Mesenteric fat pad (tissue), 1 donor: ENCODE data around the gene CYB5RL. TPM values are rescaled to one million over a fixed set of nuclear protein-coding genes. Genes with fewer than 3 reads are reported as not detected.
"Not testable (repeated sequence)": the region's sequence is repeated elsewhere in the genome, so short reads cannot be mapped to it uniquely, and the experiment has no call there.

ENCODE experiments used
- DNase-seq: peaks from one replicate; pipeline ENCODE4 v3.0.0-alpha.2; 2020; ENCODE audit warnings: low spot score
- total RNA-seq: library from RNA; stranded (reverse); fragmentation: NEBNext Ultra II Directional; extraction: Animal tissue kit (Norgen Biotek cat#: 25700); gene quantifications from one replicate; pipeline ENCODE4 v1.2.1, GENCODE V29; 2021
- donor health status: DM: yes; HTN: yes; CAD: no.

The CYB5RL gene
- total RNA-seq, 1 donor from 2014 or later = 5.2 TPM

GRCh38 chr1:54225986-54226559 is 26.2 kb upstream of the CYB5RL start:
- no peak for DNase-seq

DNA sequence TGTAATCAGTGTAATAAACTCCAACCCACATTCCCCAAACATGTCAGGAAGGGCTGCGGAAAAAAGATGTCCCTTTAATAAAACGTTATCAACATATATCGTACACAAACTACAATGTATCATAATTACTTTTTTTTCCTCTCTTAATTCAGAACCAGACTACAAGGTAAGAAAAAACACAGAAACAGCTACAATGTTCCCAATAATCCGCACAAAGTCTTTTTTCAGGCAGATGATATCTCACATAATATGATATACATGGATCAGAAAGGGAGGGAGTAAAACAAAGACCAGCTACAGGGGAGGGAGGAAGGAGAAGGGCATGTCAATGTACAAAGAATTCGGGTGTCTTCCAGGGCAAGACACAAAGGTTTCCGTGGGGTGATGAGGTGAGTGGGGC is 25.5 kb upstream of the CYB5RL start:
- no peak for DNase-seq

- no peak for DNase-seq
Observed at GRCh38 chr1:54224233-54224632, 24.4 kb upstream of the CYB5RL start.

- no peak for DNase-seq
Observed at GRCh38 chr1:54223441-54224202, 23.8 kb upstream of the CYB5RL start.

- DNase-seq = no peak
Observed at GRCh38 chr1:54222711-54223110, 22.9 kb upstream of the CYB5RL start.

GRCh38 chr1:54221867-54222484 is 22.1 kb upstream of the CYB5RL start:
- DNase-seq = no peak

DNA sequence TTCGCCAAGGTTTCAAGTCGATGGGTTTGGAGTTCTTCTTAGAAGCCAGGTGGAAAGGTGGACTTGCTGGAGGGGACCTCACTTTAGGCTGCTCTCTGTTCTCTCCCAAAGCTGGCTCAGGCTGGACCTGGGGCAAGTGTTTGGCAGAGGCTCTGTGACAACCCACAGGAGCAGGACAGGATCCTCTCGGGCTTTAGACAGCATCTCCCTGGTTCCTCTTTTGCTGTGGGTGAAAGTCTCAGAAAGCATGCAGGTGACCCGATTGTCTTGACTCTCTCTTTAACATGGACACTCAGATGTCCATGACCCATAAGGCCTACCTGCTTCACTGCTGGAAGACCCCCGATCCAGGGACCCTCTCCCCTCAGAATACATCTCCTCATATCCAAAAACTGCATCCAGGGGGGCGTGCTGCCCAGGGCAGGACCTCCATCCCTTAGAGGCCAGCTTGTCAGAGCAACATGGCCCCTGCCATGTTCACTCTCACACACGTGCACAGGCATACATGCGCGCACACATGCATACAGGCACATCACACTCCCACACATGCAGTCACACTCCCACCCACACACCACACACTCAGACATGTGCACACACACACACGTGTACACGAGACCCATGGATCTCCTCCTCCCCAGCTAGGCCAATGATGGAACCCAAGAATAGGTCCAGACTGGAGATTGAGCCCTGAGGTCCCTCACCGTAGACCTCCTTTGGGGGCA is 21.4 kb upstream of the CYB5RL start:
- DNase-seq = no peak

DNA sequence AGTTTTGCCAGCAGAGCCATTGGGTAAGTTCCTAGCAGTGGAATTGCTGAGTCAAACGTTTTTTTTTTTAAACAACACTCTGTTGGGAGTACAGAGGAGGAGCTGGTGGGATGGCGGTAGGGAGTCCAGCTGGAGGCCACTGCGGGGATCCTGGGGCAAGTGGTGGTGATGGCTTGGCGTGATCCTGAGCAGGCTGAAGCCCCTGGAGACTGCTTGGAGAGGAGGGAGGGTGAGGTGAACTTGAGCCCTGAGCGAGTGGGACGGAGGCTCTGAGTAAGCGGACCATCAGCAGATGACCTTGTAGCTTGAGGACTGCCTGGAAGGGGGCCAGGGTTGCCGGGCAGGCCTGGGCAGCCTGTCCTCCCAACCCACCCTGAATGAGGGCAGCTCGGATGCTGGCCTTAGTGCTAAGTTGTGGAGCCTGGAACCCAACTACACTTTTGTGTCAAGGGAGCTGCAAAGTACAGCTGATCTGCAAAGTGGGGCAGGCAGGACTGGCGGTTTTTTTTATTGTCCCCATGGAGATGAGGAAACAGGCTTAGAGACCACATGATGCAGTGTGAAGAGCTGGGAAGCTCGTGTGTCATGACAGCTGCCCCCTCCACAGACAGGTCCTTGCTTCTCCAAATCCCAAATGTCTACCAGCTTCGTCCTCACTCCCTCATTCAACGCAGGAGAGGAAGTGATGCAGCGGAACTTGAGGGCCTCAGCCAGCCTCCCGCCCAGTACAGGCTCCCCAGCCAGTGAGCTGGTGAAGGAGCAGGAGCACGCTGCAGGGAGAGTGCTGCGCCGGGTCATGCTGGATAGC is 20.4 kb upstream of the CYB5RL start:
- no peak for DNase-seq

DNA sequence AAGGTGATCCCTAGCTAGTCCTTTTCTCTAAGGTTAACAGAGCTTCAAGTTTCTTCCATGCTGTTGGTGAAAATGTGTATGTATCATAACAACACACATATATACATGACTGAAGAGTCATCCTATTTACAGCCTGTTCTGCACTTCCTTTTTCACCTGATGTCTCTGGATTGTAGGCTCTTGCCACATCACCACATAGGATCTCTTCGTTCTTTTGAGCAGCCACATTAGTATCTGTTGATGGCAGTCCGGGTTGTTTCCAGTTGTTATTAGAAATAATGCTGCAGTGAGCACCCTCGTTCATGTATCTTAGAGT is 19.8 kb upstream of the CYB5RL start:
- DNase-seq = no peak

DNA sequence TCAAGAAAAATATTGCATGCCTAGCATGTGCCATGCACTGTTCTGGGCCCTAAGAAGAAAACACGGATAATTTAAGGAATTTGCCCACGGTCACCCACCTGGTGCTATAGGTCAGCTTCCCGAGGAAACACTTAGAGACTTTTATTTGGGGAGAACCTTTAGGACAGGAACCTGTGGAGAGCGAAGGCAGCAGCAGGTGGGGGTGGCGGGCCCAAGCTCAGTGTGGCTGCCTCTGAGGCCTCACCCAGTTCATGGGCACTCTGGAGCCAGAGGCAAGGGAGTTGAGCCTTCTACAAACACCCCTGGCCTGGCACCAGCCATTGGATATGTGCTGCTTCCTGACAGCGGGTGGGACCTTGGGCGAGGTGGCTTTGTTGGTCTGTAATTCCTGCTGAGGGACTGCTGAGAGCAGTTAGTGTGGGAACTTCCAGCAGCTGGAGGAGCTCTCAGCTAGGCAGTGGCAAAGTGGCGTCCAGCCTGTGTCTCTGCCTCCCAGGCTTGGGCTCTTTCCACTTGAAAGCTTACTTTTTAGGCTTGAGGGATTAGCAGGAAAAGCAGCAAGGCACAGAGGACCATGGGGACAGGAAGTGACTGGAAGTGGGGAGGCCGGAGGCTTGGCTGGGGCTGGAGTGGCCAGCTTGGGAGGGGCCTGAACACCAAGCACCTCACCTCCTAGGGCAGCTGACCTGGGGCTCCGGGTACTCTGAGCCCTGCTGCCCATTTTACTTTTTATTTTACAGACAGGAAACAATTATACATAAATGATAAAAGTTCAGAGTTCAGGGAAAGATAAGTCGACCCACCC is 19.3 kb upstream of the CYB5RL start:
- no peak for DNase-seq

DNA sequence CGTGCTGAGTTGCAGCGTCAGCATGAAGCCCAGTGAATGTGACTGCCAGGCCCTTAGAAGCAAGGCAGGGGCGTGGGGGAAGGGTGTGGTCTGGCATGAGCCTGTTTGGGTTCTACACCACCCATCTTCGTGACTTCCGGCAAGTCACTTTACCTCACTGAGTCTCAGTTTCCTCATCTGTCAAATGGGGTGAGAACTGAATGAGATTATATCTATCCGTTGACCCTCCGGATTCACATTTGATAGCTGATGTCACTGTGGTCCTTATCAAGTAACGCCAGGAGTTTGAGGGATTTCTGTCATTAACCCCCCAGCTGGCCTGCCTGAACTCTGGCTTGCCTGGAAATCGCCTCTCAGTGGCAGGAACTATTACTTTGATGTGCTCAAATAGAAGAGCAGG is 15.7 kb upstream of the CYB5RL start:
- no peak for DNase-seq

DNA sequence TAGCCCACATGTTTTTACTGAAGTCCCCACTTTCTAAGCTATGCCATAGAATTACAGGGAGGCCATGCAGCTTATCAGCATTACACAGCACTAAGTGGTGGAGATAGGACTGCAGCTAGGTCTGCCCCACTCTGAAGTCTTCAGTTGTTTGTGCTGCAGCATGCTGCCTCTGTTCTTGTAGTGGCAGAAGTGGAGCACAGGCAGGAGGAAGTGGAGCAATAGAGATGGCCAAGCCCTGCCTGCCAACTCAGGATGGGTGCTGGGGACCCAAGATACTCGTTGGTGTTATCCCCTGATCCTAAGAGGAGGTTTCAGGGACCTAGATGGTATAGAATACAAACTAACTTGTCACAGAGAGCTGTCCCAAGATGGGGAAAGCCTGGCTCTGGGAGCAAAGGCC is 13.0 kb upstream of the CYB5RL start:
- DNase-seq = no peak

- DNase-seq = not testable (repeated sequence)
Observed at GRCh38 chr1:54207896-54208295, 8.1 kb upstream of the CYB5RL start.

DNA sequence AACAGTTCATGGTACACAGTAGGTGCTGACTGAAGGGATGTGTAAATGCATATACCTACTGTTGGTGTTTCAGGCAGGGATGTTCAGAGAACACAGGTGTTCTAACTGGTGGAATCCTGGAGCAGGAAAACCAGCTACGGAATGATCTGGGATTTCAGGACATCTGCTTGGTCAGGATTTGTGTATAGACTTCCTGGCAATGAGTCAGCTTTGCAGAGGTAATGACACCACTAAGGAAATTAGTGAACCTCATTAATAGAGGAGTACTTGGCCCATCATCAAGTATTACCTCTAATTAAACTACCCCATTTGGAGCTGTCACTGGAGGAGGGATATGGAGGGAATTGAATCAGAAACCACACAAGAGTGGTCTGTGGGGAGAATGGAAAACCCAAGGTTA is 7.5 kb upstream of the CYB5RL start:
- DNase-seq = no peak

DNA sequence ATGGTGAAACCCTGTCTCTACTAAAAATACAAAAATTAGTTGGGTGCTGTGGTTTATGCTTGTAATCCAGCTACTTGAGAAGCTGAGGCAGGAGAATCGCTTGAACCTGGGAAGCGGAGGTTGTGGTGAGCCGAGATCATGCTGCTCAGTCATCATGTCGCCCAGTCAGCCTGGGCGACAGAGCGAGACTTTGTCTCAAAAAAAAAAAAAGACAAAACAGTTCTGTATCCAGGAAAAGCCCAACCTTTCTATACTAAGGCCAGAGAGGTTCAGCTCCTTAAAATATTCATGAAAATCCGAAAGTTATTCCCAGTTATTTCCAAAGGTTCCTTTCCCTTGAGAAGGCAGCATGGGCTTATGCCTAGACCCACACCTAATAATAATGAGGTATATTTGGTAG is 4.4 kb upstream of the CYB5RL start:
- DNase-seq = no peak

- no peak for DNase-seq
Observed at GRCh38 chr1:54200519-54200997, 728 bp upstream of the CYB5RL start.

- no peak for DNase-seq
Observed at GRCh38 chr1:54199151-54199764, 572 bp downstream of the CYB5RL start.

GRCh38 chr1:54193453-54193852 is 6.4 kb downstream of the CYB5RL start:
- DNase-seq = no peak

DNA sequence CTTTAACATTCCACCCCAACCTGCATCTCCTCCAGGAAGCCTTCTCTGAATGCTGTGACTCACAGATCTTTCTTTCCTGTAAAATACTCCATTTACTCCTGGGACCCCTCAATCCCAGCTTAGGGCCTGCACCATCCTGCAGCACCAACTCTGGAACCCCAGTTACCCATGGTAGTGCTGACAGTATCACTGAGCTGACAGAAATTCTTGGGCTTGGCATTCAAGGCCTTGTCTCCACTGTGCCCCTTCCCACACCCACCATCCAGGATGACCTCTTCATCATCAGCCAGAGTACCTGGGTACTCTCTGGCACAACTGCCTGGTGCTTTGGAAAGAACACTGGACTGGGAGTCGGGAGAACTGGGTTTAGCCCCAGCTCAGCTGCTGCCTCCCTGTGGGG is 8.3 kb downstream of the CYB5RL start:
- DNase-seq = no peak

GRCh38 chr1:54190526-54190925 is 9.3 kb downstream of the CYB5RL start:
- DNase-seq = no peak
